HG03575 (cell line): ENCODE data around the gene EEF1G.

Source experiments
- ATAC-seq: cut with Tn5 transposase; IDR thresholded peaks from one replicate; pipeline ENCODE4 v1.9.1; 2021; ENCODE audit not compliant: unreplicated experiment, insufficient number of reproducible peaks, low FRiP score; ENCODE audit errors: extremely low read depth

Gene EEF1G

GRCh38 chr11:62512961-62513360 is 60.7 kb downstream of the EEF1G start:
- no peak for ATAC-seq
